NCI-H446 (cell line): Measurements from ENCODE around the gene MRPS11.
"Not testable (repeated sequence)": the region's sequence is repeated elsewhere in the genome, so short reads cannot be mapped to it uniquely, and the experiment has no call there.

Source experiments
- DNase-seq, 2 experiments: peaks; one replicate each; lab custom pipeline; 2025; lab: John Stamatoyannopoulos, UW

The MRPS11 gene

DNA sequence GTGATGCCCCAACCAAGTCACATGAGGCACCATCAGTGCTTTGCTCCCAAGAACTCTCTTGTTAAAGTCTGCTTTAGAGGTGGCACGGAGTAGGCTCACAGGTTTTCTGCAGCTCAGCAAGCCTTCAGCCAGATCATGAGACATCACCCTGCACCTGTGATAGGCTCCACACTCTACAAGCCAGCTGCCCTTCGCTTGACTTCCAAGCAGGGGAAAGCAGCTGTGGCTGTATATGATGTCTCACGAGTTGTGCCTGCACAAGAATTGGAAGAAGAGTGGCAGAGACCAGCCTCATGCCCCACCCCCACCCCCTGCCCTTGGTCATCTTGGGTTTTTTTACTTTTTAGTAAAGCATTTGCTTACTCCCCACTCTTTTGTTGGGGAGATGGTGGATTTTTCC lies 22.5 kb downstream of the MRPS11 start:
- no peak for DNase-seq

DNA sequence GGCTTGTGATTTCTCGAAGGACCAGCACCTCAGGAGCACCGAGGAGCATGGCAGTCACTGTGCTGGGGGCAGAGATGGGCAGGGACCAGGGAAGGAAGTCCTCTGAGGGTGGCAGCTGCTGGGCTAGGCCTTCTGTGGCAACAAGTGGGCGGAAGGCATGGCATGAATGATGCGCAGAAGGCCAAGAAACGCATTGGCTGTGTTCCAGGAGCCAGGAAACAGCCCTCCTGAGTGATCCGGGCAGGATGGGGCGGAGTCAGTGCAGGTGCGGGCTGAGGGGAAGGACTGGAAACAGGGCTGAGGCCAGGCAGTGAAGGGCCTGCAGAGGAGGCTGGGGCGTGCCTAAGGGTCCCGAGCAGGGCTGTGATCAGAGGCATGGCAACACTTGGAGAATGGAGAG lies 23.6 kb downstream of the MRPS11 start:
- DNase-seq = no peak

DNA sequence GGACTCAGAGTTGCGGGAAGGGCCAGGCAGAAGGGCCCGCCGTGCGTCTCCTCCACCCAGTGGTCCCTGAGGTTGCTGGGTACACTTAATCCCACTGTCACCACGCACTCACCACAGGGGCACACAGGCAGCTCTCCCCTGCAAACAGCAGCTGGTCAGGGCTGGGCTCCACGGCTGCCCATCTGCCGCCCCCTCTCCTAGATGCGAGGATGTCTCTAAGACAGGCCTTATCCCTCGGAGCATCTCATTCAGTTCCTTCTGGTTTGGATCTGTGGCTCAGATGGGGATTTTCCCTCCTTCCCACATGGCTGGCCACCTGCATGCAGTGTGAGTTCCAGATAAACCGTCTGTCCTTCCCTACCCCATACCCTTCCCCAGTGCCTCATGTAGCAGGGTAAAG lies 26.3 kb downstream of the MRPS11 start:
- DNase-seq = no peak

DNA sequence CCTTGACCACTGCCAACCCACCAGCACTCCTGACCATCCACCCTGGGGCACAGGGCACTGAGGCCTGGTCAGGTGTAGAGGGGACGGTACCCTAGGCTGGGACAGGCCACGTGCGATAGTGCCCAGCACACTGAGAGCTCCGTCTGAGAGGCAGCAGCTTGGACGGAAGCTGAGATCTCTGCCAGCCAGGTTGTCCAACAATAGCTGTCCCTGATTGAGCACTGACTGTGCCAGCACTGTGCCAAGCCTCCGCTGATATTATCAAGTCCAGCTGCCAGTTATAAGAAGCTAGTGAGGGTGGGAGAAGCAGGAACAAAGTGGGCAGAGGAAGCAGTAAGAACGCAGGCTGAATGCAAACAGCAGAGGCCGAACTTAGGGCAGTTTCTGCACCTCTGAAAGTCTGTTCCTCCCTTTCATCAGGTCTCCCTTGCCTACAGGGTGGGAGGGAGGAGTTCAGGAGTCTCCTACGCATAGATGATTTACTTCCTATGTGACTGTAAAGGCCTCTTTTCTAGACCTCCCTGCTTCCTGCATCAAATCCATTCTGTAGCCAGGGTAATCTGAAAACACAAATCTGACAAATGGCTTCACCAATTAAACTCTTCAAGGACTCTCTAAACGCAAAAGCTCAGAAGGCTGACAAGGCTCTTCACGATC lies 29.7 kb downstream of the MRPS11 start:
- no peak for DNase-seq

DNA sequence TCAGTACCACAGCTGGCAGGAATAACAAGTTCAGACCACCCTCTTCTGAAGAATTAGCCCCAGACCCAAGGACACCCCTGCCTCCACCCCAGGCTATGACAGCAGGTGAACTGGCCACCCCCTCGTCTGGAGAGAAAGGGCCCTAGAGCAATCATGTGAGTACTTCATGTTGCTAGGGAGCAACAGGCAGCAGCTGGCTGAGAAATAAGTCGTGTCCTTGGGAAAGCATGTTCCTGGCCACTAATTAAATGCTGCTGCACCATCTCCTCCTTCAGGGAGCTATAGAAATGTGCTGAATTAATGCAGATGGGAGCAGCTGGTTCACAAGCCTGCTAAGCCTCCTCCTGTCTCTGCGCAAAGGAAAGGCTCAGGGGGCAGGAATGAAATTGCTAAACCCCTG lies 31.5 kb downstream of the MRPS11 start:
- DNase-seq = no peak

DNA sequence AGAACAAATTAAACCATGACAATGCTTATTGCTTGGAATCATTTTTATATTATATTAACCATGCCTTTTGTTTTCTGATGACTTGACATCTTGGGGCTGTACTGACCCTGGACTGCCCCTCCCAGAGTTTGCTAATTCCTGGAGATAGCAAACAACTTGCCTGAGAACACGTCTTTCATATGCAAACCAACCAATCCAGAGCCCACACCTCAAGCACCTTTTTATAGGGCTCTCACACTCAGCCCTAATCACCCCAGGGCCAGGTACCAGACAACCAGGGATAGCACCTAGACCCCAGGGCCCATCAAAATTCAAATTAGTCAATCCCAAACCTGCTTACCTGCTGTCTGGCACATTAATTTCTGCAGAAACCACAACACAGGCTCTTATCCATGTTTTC lies 36.9 kb downstream of the MRPS11 start:
- DNase-seq = no peak

DNA sequence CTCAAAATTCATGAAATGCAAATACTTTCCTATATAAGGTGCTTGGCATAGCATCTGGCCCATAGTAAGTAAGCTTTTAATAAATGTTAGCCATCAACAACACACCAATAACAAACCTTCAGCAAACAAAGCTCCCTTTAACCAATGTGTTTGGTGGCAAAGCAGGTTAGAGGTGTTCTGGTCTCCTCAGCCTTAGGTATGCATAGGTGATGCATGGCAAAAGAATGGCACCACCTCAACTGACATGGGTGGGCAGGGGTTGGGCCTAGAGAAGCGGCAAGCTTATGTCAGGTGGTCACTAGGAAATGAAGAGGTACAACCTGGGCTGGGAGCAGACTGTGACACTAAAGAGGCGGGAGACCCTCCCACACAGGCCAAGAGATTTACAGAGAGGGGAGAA lies 38.2 kb downstream of the MRPS11 start:
- DNase-seq = no peak

DNA sequence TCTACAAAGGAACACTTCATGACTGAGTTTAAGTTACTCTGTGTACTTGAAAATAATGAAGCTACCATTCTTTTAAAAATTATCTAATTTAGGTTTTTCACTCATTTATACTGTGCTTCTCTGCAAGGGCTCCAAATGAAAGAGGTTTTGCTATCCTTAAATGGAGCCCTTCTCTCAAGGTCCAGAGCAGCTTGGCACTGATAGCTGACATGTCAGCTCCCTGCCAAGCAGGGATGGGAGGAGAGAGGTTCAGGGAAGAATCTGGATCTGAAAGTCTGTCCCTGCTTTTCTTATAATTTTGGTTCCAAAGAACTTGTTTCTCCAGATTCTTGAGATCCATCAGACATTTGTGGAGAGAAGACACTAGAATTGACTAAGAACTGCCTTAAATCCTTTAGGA lies 39.1 kb downstream of the MRPS11 start:
- DNase-seq = no peak

DNA sequence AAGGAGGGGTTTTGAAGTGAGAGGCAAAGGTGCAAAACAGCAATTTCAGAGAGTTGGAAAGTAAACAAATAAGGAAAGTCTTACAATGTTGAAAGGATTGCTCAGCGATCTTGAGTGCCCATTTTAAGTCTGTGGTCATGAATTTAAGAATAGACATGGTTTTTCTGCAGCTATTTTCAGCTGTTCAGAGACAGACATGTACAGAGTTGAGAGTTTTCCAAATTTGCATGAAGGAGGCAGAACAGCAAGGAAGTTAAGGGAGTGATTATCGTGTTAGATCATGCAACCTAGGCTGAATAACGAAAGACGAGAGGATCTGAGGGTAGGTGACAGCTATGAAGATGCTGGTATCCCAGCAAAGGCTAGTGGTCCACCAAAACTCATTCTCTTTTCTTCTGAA lies 41.8 kb downstream of the MRPS11 start:
- no peak for DNase-seq

DNA sequence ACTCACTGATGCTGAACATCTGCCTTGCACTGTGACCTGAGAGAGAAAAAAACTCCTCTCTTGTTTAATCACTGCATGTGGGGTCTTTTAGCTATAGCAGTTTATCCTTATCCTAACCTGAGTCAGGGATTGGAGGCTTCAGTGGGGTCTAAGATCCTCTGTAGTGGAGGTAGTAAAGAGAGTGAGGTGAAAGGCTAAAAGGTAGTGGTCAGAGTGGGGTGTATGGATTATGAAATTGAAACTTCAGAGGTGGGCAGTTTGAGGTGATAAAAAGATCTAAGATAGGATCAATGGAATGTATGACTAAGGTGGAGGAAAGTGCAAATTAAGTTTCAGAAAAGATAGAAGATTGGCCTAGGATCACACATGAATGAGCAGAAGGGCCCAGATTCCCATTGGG lies 42.5 kb downstream of the MRPS11 start:
- DNase-seq = no peak

DNA sequence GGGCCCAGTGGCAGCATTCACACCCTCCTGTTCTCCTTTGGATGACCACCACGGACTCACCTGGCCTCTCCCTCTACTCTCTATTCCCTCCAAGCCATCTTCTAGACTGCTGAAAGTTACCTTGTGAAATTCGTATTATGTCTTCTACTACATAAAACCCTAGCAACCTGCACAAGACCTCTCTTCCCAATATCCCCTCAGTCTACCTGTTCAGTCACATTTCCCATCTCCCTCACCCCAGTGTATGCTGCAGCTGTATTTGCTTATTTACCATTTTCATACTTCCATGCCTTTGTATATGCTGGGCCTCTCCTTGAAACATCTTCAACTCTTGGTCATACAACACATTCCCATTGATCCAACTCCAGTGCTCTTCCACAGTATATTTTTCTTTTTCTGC lies 43.7 kb downstream of the MRPS11 start:
- no peak for DNase-seq

DNA sequence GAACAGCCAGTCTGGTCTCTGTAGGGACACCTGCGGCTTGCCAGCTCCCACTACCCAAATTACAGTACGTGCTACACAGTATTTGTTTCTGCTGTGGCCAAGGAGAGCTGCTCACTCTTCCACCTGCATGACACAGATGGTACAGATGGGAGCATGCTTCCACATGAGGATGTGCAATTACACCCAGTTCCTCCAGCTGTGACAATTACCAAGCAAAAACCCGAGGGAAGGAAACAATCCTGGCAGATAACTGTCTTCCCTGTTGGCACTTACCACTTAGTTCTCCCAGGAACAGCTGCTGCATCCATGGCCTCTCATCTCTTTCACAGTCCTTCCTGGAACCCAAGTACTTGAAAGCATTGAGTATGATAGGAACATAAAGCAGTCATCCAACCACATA lies 44.6 kb downstream of the MRPS11 start:
- no peak for DNase-seq

DNA sequence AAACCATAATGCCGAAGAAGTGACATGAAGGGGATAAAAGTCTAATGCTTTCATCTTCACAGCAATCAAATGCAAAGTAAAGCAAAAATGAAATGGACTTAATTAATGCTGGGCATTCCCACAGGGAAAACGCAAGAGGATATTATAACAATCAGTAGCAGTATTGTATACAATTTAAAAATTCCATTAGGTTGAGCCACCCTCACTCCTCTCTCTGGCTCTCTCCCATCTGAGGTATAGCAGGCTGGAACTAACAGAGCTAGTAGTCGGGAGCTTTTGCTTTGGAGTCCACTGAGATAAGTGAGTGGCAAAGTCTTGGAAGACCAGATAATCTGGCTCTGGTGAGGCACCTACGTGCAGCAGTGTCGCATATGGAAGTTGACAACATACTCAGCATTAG lies 45.1 kb downstream of the MRPS11 start:
- DNase-seq = no peak

DNA sequence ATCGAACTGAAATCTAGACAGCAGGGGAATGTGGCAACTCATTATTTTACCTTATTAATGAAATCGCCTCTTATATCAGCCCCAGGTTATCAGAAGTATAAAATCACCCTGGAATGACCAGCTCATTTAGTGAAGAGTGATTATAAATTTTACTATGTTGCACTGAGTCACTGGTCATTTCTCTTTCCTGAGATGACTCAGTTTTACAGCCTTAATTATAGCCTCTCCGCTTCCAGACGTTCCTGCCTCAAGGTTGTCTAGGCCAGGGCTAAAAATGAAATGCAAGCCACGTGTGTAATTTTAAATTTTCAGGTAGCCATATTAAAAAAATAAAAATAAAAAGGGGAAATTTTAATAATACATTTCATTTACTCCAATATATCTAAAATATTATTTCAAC lies 45.7 kb downstream of the MRPS11 start:
- no peak for DNase-seq

DNA sequence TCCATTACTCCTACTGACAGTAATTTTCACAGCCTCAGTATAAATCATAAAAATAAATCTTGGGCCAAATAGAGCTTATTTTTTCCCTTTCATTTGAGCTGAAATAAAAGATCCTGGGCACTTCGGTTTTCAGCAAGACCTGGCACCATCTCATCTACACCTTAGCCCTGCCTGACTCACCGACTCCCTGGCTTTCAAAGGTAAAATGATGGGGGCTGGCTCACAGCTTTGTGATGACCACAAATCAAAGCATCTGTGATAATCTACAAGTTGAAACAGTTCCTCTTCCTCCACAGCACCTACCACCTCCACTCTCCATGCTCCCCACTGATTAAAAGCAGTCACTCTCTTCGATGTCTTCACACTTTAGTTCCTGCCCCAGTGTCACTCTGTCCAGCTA lies 51.4 kb downstream of the MRPS11 start:
- DNase-seq = no peak

DNA sequence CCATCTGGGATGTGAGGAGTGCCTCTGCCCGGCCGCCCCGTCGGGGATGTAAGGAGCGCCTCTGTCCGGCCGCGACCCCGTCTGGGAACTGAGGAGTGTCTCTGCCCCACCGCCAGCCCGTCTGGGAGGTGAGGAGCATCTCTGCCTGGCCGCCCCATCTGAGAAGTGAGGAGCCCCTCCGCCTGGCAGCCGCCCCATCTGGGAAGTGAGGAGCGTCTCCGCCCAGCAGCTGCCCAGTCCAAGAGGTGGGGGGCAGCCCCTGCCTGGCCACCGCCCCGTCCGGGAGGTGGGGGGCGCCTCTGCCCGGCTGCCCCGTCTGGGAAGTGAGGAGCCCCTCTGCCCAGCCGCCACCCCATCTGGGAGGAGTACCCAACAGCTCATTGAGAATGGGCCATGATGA lies 56.6 kb downstream of the MRPS11 start:
- DNase-seq = not testable (repeated sequence)

DNA sequence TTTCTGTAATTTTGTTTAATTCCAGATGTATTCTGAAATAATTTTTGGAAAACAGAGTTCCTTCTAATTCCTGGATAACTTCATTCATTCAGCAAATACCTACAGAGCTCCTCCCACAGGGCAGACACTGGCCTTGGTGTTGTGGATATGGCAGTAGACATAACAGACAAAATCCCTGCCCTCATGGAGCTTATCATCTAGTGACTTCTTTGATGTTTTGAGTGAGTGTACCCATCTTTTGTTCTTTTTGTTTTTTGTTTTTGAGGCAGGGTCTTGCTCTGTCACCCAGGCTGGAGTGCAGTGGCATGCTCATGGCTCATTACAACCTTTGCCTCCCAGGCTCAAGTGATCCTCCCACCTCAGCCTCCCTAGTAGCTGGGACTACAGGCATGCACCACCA lies 57.9 kb downstream of the MRPS11 start:
- no peak for DNase-seq

DNA sequence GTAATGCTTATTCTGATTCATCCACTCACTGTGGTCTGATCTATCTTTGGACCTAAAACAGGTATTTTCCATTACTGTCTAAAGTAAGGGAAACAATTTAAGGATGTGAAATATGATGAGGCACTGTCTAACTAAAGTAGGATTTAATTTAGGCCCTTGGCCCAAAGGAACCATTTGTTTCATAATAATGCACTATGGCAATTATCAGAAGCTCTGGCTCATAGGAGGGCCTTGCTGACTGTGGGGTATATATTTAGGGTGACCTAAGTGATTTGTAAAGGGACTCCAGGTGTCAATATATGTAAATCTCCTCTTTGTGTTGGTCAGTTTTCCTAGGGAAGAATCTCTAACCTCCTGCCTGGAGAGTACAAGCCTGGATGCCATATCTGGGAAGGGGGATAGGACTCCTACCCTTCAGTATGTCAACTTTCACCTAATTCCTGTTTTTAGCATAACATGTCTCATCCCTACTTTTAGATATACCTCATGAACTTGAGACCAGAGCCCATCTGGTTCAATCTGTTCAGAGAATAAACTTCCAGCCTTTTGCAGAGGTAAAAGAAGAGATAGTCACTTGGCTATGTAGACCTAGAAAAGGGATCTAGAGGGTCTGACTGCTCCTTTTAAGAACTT lies 58.9 kb downstream of the MRPS11 start:
- no peak for DNase-seq

DNA sequence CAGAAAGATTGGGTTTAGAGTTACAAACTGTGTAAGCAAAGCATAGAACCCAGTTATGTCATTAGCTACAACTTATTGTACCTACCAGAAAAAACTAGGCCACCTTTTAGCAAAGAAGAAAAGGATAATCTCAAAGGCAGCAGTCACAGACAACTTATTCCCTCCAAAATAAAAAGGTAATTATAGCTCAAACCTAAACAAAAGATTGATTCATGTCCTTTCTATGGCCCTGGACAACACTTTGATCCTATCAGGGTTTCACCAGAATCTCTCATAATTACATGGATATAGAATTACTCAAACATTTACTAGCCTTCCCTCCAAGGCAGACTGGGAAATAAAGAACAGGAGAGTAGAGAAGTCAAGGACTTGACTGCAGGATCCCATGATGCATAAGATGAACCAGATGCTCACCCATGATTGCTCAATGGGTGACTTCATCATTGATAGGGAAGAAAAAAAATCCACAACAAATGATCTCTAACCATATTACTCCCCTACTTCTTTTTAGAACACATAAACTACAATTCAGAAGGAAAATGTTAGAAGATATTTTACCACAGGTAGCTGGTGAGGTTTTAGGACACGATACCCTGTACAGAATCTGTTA lies 61.6 kb downstream of the MRPS11 start:
- no peak for DNase-seq
